Keratinocyte (primary cell): ENCODE results near the gene SPOP. TPM values are rescaled to one million over a fixed set of nuclear protein-coding genes. Genes with fewer than 3 reads are reported as not detected.

ENCODE experiments used
- DNase-seq: peaks from one replicate; pipeline ENCODE4 v3.0.0-alpha.2; 2011; ENCODE audit warnings: low read depth, missing footprints, low spot score
- FAIRE-seq: peaks from 2 replicates; lab custom pipeline; 2011; peaks lifted over from hg19 to GRCh38; lab: Jason Lieb, UNC
- H2AFZ ChIP-seq: 2 replicates; pipeline ENCODE4 v1.6.0; 2012; ENCODE audit warnings: low read length, control low read depth, inconsistent platforms; ENCODE audit not compliant: control insufficient read depth
- H3K27ac ChIP-seq: 2 replicates; pipeline ENCODE4 v1.5.1; 2011; ENCODE audit warnings: low read length; ENCODE audit not compliant: control insufficient read depth, insufficient read depth
- H3K27me3 ChIP-seq: 3 replicates; pipeline ENCODE4 v1.6.0; 2011; ENCODE audit warnings: low read length; ENCODE audit not compliant: control insufficient read depth, insufficient read depth; ENCODE audit errors: extremely low read depth
- H3K36me3 ChIP-seq, 2 experiments: 2 replicates in 1 of 2; 3 replicates in 1 of 2; pipeline ENCODE4 v1.5.1; 2011; ENCODE audit warnings: low read length in 2 of 2, mild to moderate bottlenecking in 1 of 2; ENCODE audit not compliant: control insufficient read depth in 2 of 2, insufficient read depth in 2 of 2; ENCODE audit errors: extremely low read depth in 1 of 2
- H3K4me1 ChIP-seq: 3 replicates; pipeline ENCODE4 v1.5.1; 2011; ENCODE audit warnings: low read length; ENCODE audit not compliant: control insufficient read depth, insufficient read depth; ENCODE audit errors: extremely low read depth
- H3K4me2 ChIP-seq: 3 replicates; pipeline ENCODE4 v1.6.0; 2011; ENCODE audit warnings: low read depth, low read length; ENCODE audit not compliant: control insufficient read depth, insufficient read depth; ENCODE audit errors: extremely low read depth
- H3K4me3 ChIP-seq, 3 experiments: fragments of 200-600 bp in 1 of 3; sonication (generic) in 1 of 3; 2 replicates in 2 of 3; 3 replicates in 1 of 3; pipeline ENCODE4 v1.5.1; 2011 to 2016; ENCODE audit warnings: low read length in 3 of 3, mild to moderate bottlenecking in 3 of 3, control low read depth in 2 of 3, inconsistent platforms in 1 of 3, low read depth in 1 of 3, mixed read lengths in 1 of 3, mixed run types in 1 of 3, moderate library complexity in 1 of 3; ENCODE audit not compliant: control insufficient read depth in 2 of 3, insufficient read depth in 2 of 3; ENCODE audit errors: extremely low read depth in 1 of 3
- H3K79me2 ChIP-seq: 2 replicates; pipeline ENCODE4 v1.6.0; 2012; ENCODE audit warnings: low read length; ENCODE audit not compliant: control insufficient read depth, insufficient read depth
- H3K9ac ChIP-seq: 3 replicates; pipeline ENCODE4 v1.6.0; 2011; ENCODE audit warnings: low read length; ENCODE audit not compliant: control insufficient read depth, insufficient read depth; ENCODE audit errors: extremely low read depth
- H3K9me1 ChIP-seq: 3 replicates; pipeline ENCODE4 v1.6.0; 2011; ENCODE audit warnings: low read length; ENCODE audit not compliant: control insufficient read depth, insufficient read depth; ENCODE audit errors: extremely low read depth
- H3K9me3 ChIP-seq: 2 replicates; pipeline ENCODE4 v1.5.1; 2012; ENCODE audit warnings: low read depth, low read length; ENCODE audit not compliant: control insufficient read depth
- H4K20me1 ChIP-seq: 3 replicates; pipeline ENCODE4 v1.6.0; 2011; ENCODE audit warnings: low read length; ENCODE audit not compliant: control insufficient read depth, insufficient read depth; ENCODE audit errors: extremely low read depth
- EZH2 ChIP-seq: IDR thresholded peaks from one replicate; pipeline ENCODE4 v1.6.1; 2012; ENCODE audit warnings: inconsistent platforms, mild to moderate bottlenecking, low read length, moderate library complexity
- dilution Hi-C: fragments of 300-500 bp; cut with MboI; formaldehyde crosslinking; loops from one replicate; pipeline ENCODE4 v1.7.0; 2020; ENCODE audit warnings: low sequenced_read_pairs; ENCODE audit not compliant: extremely low pct_ligation_motif_present
- polyA plus RNA-seq, 5 experiments: library from polyadenylated mRNA; depleted of rRNA in 3 of 5; stranded (reverse) in 3 of 5; stranded (forward) in 1 of 5; unstranded in 1 of 5; fragments of >200 nt; gene quantifications; 1 replicate in 1 of 5; 2 replicates in 3 of 5; 3 replicates in 1 of 5; pipeline versions ENCODE4 v1.2.1 to v1.2.3, GENCODE V29; 2011 to 2012; ENCODE audit warnings: missing spikeins in 2 of 5, low read depth in 1 of 5, low replicate concordance in 1 of 5
- TF ChIP-seq, protein P1 (sequence below), 3 experiments: IDR thresholded peaks in 1 of 3; conservative IDR thresholded peaks in 1 of 3; optimal IDR thresholded peaks in 1 of 3; 2 replicates in 2 of 3; 3 replicates in 1 of 3; pipeline versions ENCODE3 to v1.5.1; 2011; ENCODE audit warnings: low read length in 3 of 3, mild to moderate bottlenecking in 3 of 3, moderate library complexity in 2 of 3, control low read depth in 1 of 3, inconsistent platforms in 1 of 3; ENCODE audit not compliant: insufficient read depth in 2 of 3; ENCODE audit errors: extremely low read depth in 1 of 3

The SPOP gene
- polyA plus RNA-seq, 1 donor (not counting 4 experiments of a cell fraction or from before 2014, with no cell fraction given) = 27.5 TPM

DNA sequence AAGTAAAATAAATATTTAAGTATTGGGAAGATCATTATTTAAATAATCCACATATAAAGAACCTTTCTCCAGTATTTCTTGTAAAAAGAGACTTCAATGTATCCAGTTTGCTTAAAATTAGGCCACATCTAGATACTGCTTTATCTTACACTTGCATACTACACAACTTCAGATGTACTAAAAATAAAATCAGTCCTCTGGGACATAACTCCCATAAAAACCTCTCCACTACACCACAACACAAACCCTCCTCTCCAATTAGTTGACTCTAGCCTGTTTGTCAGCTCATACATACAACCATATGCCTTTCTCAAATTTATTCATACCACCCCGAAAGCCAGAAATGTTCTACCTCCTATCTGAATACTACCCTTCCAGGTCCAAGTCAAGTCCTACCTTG is 21.6 kb downstream of the SPOP start:
- Histone ChIP-seq H3K27me3 (no peaks in the 10 kb centered on the region), H3K9me1 (no peaks in the 10 kb centered on the region), H3K9me3 (no peaks in the 10 kb centered on the region), H3K79me2 (peaks cover 20% of the 10 kb centered on the region), H3K4me1 (no peaks in the 10 kb centered on the region), H4K20me1 (no peaks in the 10 kb centered on the region), H2AFZ (no peak overlapping the region), H3K27ac (no peak overlapping the region), H3K4me3 (no peak overlapping the region), H3K36me3 (no peaks in the 10 kb centered on the region), H3K4me2 (no peak overlapping the region), H3K9ac (no peak overlapping the region)
- dilution Hi-C loops = no loop called here
- DNase-seq (no peak), FAIRE-seq (no peak)
- TF ChIP-seq, protein P1, sequence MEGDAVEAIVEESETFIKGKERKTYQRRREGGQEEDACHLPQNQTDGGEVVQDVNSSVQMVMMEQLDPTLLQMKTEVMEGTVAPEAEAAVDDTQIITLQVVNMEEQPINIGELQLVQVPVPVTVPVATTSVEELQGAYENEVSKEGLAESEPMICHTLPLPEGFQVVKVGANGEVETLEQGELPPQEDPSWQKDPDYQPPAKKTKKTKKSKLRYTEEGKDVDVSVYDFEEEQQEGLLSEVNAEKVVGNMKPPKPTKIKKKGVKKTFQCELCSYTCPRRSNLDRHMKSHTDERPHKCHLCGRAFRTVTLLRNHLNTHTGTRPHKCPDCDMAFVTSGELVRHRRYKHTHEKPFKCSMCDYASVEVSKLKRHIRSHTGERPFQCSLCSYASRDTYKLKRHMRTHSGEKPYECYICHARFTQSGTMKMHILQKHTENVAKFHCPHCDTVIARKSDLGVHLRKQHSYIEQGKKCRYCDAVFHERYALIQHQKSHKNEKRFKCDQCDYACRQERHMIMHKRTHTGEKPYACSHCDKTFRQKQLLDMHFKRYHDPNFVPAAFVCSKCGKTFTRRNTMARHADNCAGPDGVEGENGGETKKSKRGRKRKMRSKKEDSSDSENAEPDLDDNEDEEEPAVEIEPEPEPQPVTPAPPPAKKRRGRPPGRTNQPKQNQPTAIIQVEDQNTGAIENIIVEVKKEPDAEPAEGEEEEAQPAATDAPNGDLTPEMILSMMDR (optimal IDR thresholded peaks at IDR 0.05 in 1 of 3, IDR thresholded peaks at IDR 0.05 in 1 of 3, conservative IDR thresholded peaks at IDR 0.05 in 1 of 3; ENCODE audit: extremely low read depth in 1 of 3, insufficient read depth in 2 of 3, low read length in 3 of 3) = no peak
- TF ChIP-seq EZH2 = no peak

DNA sequence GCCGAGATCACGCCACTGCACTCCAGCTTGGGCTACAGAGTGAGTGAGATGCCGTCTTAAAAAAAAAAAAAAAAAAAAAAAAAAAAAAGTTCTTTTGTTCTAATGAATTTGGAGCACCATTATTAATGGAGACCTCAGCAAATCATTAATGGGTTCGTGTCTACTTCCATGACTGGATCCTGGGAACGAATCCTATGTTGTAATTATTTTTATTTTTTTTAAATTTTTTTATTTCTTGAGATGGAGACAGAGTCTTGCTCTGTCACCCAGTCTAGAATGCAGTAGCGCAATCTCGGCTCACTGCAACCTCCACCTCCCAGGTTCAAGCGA is 30.7 kb downstream of the SPOP start:
- peak overlapping the region in 2 of 3 experiments; percentile 23 to 29 for H3K4me3 ChIP-seq
- dilution Hi-C loops = no loop called here
- no peaks in the 10 kb centered on the region for H3K36me3 ChIP-seq

More for the DNA sequence above, 30.7 kb downstream of the SPOP start:
- Histone ChIP-seq H3K9ac (no peak overlapping the region), H3K4me1 (peaks cover 32% of the 10 kb centered on the region), H3K9me3 (no peaks in the 10 kb centered on the region), H3K27ac (peak overlapping the region; percentile 83), H3K27me3 (no peaks in the 10 kb centered on the region), H2AFZ (no peak overlapping the region), H3K4me2 (peak overlapping the region; percentile 97), H3K79me2 (peaks cover 22% of the 10 kb centered on the region), H3K9me1 (no peaks in the 10 kb centered on the region), H4K20me1 (no peaks in the 10 kb centered on the region)
- no peak for TF ChIP-seq EZH2
- TF ChIP-seq, protein P1 (optimal IDR thresholded peaks at IDR 0.05 in 1 of 3, IDR thresholded peaks at IDR 0.05 in 1 of 3, conservative IDR thresholded peaks at IDR 0.05 in 1 of 3; ENCODE audit: extremely low read depth in 1 of 3, insufficient read depth in 2 of 3, low read length in 3 of 3) = no peak
- FAIRE-seq = no peak
- no peak for DNase-seq
